HG03432 (cell line): ENCODE results near the gene KLHL29.

Source experiments
- ATAC-seq: cut with Tn5 transposase; IDR thresholded peaks from one replicate; pipeline ENCODE4 v1.9.1; 2021; ENCODE audit warnings: mild to moderate bottlenecking, moderate library complexity; ENCODE audit not compliant: unreplicated experiment

The KLHL29 gene

DNA sequence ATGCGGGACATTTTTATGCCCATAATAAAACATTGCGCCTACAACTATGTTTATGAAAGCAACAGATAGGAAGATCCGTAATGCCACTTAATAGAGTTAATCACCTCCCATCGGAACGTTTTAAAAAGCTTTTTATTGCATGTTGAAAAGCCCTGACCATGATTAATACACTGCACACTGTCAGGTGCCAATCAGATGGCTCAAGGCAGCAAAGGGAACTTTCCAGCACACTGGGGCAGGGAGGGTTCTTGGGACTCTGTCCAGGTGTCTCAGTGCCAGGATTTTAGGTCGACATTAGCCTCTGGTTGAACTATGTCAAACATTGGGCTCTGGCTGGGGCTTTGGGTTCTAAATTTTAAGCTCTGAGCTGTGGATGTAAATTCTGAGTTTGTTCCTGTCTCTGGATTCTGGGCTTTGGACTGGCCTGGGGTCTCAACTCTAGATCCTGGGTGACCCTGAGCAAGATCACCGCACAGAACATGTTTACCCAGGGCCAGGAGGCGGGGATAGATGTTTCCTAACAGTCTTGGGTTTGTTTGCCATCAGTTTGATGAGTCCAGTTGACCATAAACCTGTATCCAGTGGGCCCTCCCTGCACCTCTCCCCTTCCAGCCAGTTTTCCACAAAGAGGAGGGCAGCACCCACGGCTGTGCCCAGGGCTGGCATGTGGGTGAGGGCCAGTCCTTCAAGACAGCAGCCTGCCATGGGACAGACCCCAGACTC, 279.2 kb downstream of the KLHL29 start:
- no peak for ATAC-seq

DNA sequence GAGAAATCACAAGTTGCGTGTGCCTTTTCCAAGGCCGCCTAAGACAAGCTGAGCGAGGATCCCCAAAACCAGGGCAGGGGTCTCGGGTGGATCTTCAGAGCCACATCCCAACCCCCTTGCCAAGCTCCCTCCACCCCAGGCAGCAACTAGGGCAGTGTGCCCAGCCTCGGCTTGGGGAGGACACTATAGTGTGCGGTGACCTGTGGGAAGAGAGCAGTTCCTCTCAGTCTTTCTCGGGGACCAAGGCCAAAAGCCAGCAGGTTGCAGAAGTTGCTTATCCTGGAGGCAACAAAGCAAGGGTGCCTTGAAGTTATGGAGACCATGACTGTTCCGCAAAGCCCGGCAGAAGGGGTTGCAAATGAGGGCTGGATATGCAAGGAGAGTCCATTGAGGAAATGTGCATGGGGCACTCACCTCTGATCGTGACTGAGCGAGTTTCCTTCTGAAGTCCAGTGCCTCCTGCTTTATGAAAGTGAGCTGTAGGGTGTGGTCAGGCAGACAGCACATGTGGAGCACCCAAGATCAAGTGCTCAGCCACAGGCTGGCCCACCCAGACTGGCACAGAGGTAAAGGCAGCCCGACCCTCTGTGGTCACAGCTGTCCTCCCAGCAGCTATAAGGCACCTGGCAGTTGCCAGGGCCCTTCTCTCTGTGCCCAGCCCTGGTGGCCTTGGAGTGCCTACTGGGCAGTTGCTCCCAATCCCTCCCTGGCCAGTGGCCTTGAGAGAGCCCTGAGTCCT, 281.4 kb downstream of the KLHL29 start:
- no peak for ATAC-seq

DNA sequence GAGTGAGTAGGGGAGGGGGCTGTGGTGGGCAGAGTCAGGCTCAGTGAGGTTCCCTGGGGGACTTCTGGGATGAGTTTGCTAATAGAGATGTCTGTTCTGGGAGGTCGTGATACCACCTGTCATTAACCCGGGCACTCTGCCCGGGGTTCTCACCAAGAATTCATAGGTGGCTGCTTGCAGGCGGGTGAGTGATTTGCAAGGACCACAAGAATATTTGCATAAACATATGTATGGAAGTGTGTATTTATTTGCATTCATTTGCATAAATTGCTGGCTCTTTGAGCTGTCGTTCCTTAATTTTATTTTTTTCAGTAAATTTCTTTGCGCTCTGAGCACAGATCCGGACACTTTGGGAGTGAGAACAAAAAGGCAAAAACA, 282.0 kb downstream of the KLHL29 start:
- ATAC-seq, result no peak

- ATAC-seq, result no peak
These were observed 283.9 kb downstream of the KLHL29 start for GRCh38 chr2:23668756-23669304.

- ATAC-seq, result no peak
These were observed 284.6 kb downstream of the KLHL29 start for GRCh38 chr2:23669413-23670244.

GRCh38 chr2:23670245-23670592, 285.2 kb downstream of the KLHL29 start:
- ATAC-seq, result no peak

DNA sequence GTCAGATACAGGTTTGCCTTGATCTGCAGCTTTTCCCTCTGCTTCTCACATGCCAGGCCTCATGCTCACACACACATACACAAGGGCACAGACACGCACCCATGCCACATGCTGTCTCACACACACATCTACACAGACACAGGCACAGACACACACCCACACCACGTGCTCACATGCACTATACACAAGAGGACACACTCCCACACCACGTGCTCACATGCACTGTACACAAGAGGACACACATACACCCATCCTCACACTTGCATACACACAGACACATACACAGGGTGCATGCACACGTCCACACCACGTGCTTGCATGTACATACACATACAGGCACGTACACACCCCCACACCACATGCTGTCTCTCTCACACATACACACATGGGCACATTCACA, 288.1 kb downstream of the KLHL29 start:
- ATAC-seq, result no peak

DNA sequence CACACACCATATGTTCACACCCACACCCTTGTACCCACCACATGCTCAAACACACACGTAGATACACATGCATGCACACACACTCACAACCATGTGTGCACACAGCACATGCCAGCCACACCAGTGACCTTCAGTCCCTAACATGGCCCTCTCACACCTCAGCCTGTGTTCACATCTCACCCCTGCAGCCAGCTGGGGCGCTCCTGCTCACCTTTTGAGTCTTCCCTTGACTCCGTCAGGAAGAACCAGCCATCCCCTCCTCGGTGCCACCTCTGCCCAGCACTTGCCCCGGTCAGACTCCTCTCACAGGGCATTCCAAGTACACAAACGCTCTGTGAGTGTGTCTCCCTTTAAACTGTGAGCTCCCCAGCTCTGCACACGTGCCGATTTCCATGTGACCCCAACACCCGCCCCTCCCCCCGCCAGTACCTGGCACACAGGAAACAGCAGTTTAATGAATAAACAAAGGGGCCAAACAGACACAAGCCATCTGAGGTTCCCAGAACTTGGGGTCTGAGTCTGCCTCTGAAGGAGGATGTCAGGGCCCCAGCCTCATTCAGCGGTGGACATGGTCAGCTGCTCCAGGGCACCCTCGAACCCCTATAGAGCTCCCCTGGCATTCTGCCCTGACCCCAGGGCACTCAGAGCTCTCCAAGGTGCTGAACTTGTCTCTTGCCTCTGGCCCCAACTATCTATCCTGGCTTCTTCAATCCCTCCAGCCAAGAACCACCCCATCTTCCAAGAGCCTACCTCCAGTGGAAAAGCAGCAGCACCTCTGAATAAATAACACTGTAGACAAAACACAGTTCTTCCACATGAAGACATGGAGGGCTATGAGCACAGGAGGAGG, 289.1 kb downstream of the KLHL29 start:
- no peak for ATAC-seq

DNA sequence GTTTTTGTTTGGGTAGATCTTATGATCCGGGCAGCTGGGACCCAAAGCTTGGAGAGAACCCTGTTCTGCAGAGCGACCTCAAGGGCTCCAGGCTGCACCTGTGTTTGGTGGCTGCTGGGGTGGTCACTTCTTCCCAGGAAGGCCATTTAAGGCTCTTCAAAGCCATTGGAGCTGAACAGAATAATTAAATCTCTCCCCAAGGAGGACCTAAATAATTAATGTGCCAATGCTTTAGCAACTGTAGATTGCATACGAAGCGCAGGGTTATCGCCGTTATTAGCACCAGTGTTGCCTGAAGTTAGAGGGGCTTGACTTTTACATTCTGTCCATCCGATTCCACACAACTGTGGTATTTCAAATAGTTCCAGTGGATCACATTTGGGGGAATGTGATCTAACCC, 290.5 kb downstream of the KLHL29 start:
- ATAC-seq, result no peak

- ATAC-seq, result no peak
These were observed 292.9 kb downstream of the KLHL29 start for GRCh38 chr2:23677836-23678235.

DNA sequence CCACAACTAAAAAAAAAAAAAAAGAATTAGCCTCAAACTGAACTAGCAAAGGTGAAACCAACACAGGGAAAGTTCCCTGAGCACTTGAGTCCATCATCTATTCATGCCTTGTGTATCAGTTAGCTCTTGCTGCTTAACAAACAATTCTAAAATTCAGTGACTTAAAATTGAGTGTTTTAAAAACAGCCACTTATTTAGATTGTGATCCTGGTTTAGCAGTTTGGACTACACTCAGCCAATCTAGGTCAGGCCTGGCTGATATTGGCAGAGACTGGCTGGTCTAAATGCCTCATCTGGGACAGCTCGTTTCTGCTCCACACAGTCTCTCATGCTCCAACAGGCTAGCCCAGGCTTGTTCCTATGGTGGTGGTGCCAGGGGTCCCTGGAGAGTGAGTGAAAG, 294.1 kb downstream of the KLHL29 start:
- no peak for ATAC-seq

- ATAC-seq, result no peak
These were observed 296.0 kb downstream of the KLHL29 start for GRCh38 chr2:23680951-23681350.

- no peak for ATAC-seq
These were observed 296.6 kb downstream of the KLHL29 start for GRCh38 chr2:23681356-23682140.

- ATAC-seq, result no peak
These were observed 297.5 kb downstream of the KLHL29 start for GRCh38 chr2:23682481-23682880.

DNA sequence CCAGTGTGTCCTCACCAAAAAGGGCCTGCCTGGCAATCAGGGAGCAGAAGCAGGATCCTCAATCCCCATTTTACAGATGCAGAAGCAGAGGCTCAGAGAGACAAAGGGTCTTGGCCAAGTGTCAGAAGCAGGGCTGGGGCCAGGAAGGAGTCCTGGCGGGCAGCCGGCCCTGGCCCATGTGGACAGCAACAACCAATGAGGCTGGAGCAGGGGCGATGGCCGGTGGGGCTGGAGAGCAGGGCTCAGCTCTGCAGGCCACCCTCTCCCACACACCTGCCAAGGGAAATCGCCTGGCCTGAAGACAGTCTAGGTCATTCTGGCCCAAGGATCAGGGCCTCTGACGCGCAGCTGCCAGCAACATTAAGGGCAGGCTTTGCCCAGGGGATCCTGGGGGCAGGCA, 298.0 kb downstream of the KLHL29 start:
- no peak for ATAC-seq

DNA sequence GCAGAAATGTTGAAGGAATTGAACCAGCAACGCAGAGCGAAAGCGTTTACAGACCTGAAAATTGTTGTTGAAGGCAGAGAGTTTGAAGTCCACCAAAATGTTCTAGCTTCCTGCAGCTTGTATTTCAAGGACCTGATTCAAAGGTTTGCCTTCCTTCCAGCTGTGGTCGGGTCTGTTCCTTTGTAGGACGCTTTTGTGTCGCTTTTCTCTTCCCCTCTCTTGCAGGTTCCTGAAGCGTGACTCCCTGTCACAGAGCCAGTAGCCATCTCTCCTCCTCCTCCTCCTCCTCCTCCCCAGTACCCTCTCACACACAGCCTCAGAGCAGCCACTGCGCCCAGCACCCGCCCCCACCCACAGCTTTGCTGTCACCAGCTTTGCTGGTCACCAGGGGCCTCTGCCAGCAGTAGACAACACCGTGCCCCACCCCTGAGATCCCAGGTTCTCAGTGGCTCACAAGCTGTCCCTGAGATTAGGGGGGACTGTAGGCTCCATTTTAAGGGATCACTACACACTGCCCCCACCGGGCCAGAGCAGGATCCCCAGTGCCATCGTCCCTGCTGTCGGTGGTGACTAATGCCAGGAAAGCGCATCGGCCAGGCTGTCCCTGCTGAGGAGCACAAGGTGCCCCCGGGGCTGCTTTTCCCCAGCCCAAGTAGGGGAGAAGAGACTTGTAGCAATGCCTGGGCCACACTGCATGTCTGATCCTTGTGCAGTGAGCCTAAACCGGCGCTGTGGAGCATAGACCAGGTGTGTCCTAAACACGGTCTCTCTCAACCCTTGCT, 299.6 kb downstream of the KLHL29 start:
- no peak for ATAC-seq

- no peak for ATAC-seq
These were observed 300.2 kb downstream of the KLHL29 start for GRCh38 chr2:23685181-23685580.

DNA sequence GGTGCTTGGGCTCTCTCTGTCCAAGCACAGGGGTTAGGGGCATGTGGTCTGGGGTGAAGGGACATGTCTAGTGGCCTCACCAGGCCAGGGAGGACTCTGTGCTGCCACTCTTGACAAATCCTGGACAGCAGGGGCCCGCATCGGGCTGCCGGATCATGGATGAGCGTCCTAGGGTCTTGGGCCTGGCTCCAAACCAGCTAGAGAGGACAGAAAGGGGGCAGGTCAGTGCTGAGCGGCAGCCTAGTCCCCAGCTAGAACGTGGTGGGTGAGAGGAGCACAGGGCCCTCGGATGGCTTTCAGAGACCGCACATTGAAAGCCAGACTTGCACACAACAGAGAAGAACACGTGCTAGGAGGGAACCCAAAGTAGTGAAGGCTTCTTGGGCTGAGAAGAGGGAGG, 300.7 kb downstream of the KLHL29 start:
- ATAC-seq, result no peak

DNA sequence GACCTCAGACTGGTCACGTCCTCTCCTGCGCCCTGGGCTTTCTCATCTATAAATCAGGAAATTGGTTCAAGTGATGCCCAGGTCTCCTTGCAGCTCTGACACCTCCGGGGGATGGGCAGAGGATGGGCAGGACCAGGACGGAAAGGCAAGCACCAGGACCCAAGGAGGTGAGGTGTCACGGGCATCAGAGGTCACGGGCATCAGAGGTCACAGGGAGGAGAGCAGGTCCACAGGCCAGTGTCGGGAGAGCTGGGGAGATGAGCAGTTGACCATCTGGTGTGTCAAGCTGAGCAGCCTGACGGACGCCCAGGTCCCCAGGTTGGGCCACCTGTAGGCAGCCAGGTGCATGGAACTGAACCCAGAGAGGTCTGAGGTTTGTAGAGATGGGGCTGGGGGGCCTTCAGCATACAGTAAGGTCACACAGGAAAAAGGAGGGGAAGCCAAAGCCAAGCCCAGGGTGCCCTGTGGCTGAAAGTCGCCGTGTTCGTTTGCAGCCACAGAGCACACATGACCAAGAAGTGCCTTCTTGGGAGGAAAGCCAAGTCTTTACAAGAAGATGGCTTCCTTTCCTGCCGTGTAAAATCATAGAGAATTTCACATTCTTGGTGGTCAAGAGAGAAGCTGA, 301.5 kb downstream of the KLHL29 start:
- ATAC-seq, result no peak
